Activated T-cell treated with anti-CD3 and anti-CD28 coated beads for 48 hours (primary cell): ENCODE data around the gene NANOS3.

Source experiments
- DNase-seq: peaks from one replicate; pipeline ENCODE4 v3.0.0-alpha.2; 2020; ENCODE audit warnings: low read depth

NANOS3 gene

GRCh38 chr19:13876834-13877233, at the start of gene NANOS3:
TSS of gene NANOS3 (plus strand) at chr19:13877134. CDS start at chr19:13877249, 115 bp downstream.
- DNase-seq: no peak

GRCh38 chr19:13827656-13828055, 49.3 kb upstream of the NANOS3 start:
- DNase-seq: no peak

GRCh38 chr19:13830114-13830740, 46.7 kb upstream of the NANOS3 start:
- DNase-seq: no peak

GRCh38 chr19:13830741-13831536, 46.0 kb upstream of the NANOS3 start:
- DNase-seq: no peak

- no peak for DNase-seq
Observed at GRCh38 chr19:13831537-13832467, 45.1 kb upstream of the NANOS3 start.

- peak; percentile 94 for DNase-seq
Observed at GRCh38 chr19:13833330-13834243, 43.3 kb upstream of the NANOS3 start.

- no peak for DNase-seq
Observed at GRCh38 chr19:13834244-13835069, 42.5 kb upstream of the NANOS3 start.

GRCh38 chr19:13835791-13836723, 40.9 kb upstream of the NANOS3 start:
- DNase-seq: no peak

- DNase-seq: no peak
Observed at GRCh38 chr19:13838435-13839129, 38.4 kb upstream of the NANOS3 start.

GRCh38 chr19:13839130-13839937, 37.6 kb upstream of the NANOS3 start:
- DNase-seq: peak; percentile 87

GRCh38 chr19:13839938-13840304, 37.0 kb upstream of the NANOS3 start:
- no peak for DNase-seq

GRCh38 chr19:13840305-13841085, 36.4 kb upstream of the NANOS3 start:
- DNase-seq: no peak

GRCh38 chr19:13841086-13841961, 35.6 kb upstream of the NANOS3 start:
- no peak for DNase-seq

GRCh38 chr19:13841962-13842290, 35.0 kb upstream of the NANOS3 start:
- DNase-seq: no peak

- peak; percentile 68 for DNase-seq
Observed at GRCh38 chr19:13842291-13843103, 34.4 kb upstream of the NANOS3 start.
